Chondrocyte (in vitro differentiated cells): Measurements from ENCODE around the gene LCN12. TPM values are rescaled to one million over a fixed set of nuclear protein-coding genes. Genes with fewer than 3 reads are reported as not detected.

Experiments
- DNase-seq: peaks from one replicate; pipeline ENCODE4 v3.0.0; 2021; ENCODE audit warnings: mixed read lengths, low spot score
- H3K27ac Mint-ChIP-seq: one replicate; pipeline ENCODE4 v1.8.0; 2021; ENCODE audit warnings: mild to moderate bottlenecking, moderate library complexity, mixed read lengths; ENCODE audit not compliant: unreplicated experiment
- H3K27me3 Mint-ChIP-seq: 2 replicates; pipeline ENCODE4 v1.8.0; 2021; ENCODE audit warnings: low read depth, mixed read lengths
- H3K36me3 Mint-ChIP-seq: 2 replicates; pipeline ENCODE4 v1.8.0; 2021; ENCODE audit warnings: low read depth, mixed read lengths
- H3K4me1 Mint-ChIP-seq: 2 replicates; pipeline ENCODE4 v1.8.0; 2021; ENCODE audit warnings: low read depth, mild to moderate bottlenecking, mixed read lengths
- H3K4me3 Mint-ChIP-seq: one replicate; pipeline ENCODE4 v1.8.0; 2021; ENCODE audit warnings: mild to moderate bottlenecking, moderate library complexity, mixed read lengths; ENCODE audit not compliant: unreplicated experiment
- H3K9me3 Mint-ChIP-seq: 2 replicates; pipeline ENCODE4 v1.8.0; 2021; ENCODE audit warnings: low read depth, mixed read lengths
- CTCF ChIP-seq: fragments of 200-600 bp; sonication (generic); IDR thresholded peaks from 2 replicates; pipeline ENCODE4 v1.5.0; 2021; ENCODE audit warnings: antibody characterized with exemption, mild to moderate bottlenecking, moderate library complexity
- total RNA-seq: library from RNA; stranded (reverse); gene quantifications from 3 replicates; pipeline ENCODE4 v1.2.1, GENCODE V29; 2021

The LCN12 gene
- total RNA-seq, 1 donor from 2014 or later: 0.60 TPM

GRCh38 chr9:136934277-136934676 lies 17.8 kb upstream of the LCN12 start:
- H3K27ac Mint-ChIP-seq: no peak overlapping the region
- peaks cover 6% of the 10 kb centered on the region for H3K9me3 Mint-ChIP-seq
- no peaks in the 10 kb centered on the region for H3K27me3 Mint-ChIP-seq
- no peak for TF ChIP-seq CTCF
- H3K4me1 Mint-ChIP-seq: no peaks in the 10 kb centered on the region
- DNase-seq: no peak
- H3K36me3 Mint-ChIP-seq: peaks cover 12% of the 10 kb centered on the region
- H3K4me3 Mint-ChIP-seq: no peak overlapping the region

- H3K27ac Mint-ChIP-seq: no peak overlapping the region
- TF ChIP-seq CTCF: no peak
These were observed 16.4 kb upstream of the LCN12 start for GRCh38 chr9:136935651-136936050.

GRCh38 chr9:136936645-136937170 lies 15.4 kb upstream of the LCN12 start:
- no peak for DNase-seq
- TF ChIP-seq CTCF: no peak
- H3K9me3 Mint-ChIP-seq: peaks cover 6% of the 10 kb centered on the region
- no peaks in the 10 kb centered on the region for H3K4me1 Mint-ChIP-seq
- H3K4me3 Mint-ChIP-seq: no peak overlapping the region
- H3K36me3 Mint-ChIP-seq: peaks cover 16% of the 10 kb centered on the region
- no peak overlapping the region for H3K27ac Mint-ChIP-seq
- H3K27me3 Mint-ChIP-seq: no peaks in the 10 kb centered on the region

More at GRCh38 chr9:136935651-136936050, 16.4 kb upstream of the LCN12 start:
- no peaks in the 10 kb centered on the region for H3K4me1 Mint-ChIP-seq
- H3K9me3 Mint-ChIP-seq: peaks cover 6% of the 10 kb centered on the region
- no peak for DNase-seq
- no peaks in the 10 kb centered on the region for H3K27me3 Mint-ChIP-seq
- H3K36me3 Mint-ChIP-seq: peaks cover 13% of the 10 kb centered on the region
- no peak overlapping the region for H3K4me3 Mint-ChIP-seq

- Mint-ChIP-seq H3K36me3 (peaks cover 18% of the 10 kb centered on the region), H3K4me1 (no peaks in the 10 kb centered on the region)
These were observed 14.7 kb upstream of the LCN12 start for GRCh38 chr9:136937186-136938001.

More at GRCh38 chr9:136937186-136938001, 14.7 kb upstream of the LCN12 start:
- Mint-ChIP-seq H3K27ac (no peak overlapping the region), H3K9me3 (peaks cover 6% of the 10 kb centered on the region), H3K4me3 (no peak overlapping the region), H3K27me3 (no peaks in the 10 kb centered on the region)
- peak; percentile 79 for DNase-seq
- no peak for TF ChIP-seq CTCF
